DOHH2 (cell line): ENCODE measurements around the gene ZBTB12.

Experiments
- H3F3A ChIP-seq: fragments of 200-600 bp; sonication (generic), shearing (Covaris generic); 2 replicates; pipeline ENCODE4 v1.6.0; 2016; ENCODE audit warnings: antibody characterized with exemption, mild to moderate bottlenecking; ENCODE audit not compliant: control insufficient read depth, insufficient read depth
- H3K27ac ChIP-seq: fragments of 200-600 bp; sonication (generic); 2 replicates; pipeline ENCODE4 v1.5.1; 2014; ENCODE audit warnings: low read depth, mild to moderate bottlenecking, low read length, moderate library complexity
- H3K27me3 ChIP-seq: fragments of 200-600 bp; sonication (generic); 2 replicates; pipeline ENCODE4 v1.6.1; 2014; ENCODE audit warnings: mild to moderate bottlenecking, low read length, mixed read lengths; ENCODE audit not compliant: control insufficient read depth
- H3K36me3 ChIP-seq: fragments of 200-600 bp; sonication (generic); 2 replicates; pipeline ENCODE4 v1.6.1; 2014; ENCODE audit warnings: mild to moderate bottlenecking, low read length, moderate library complexity, mixed read lengths; ENCODE audit not compliant: control insufficient read depth
- H3K4me1 ChIP-seq: fragments of 200-600 bp; sonication (generic); 2 replicates; pipeline ENCODE4 v1.6.1; 2014; ENCODE audit warnings: mild to moderate bottlenecking, low read length, mixed read lengths; ENCODE audit not compliant: control insufficient read depth
- H3K4me2 ChIP-seq: fragments of 200-600 bp; sonication (generic); 2 replicates; pipeline ENCODE4 v1.6.0; 2014; ENCODE audit warnings: mild to moderate bottlenecking, low read length, moderate library complexity
- H3K4me3 ChIP-seq: fragments of 200-600 bp; sonication (generic); 2 replicates; pipeline ENCODE4 v1.5.1; 2014; ENCODE audit warnings: mild to moderate bottlenecking, low read length, mixed read lengths
- H3K79me2 ChIP-seq: fragments of 200-600 bp; sonication (generic); 2 replicates; pipeline ENCODE4 v1.6.1; 2014; ENCODE audit warnings: mild to moderate bottlenecking, low read length, mixed read lengths; ENCODE audit not compliant: control insufficient read depth
- H3K9me2 ChIP-seq: fragments of 200-600 bp; sonication (generic); replicated peaks from 2 replicates; pipeline ENCODE4 v1.6.1; 2014; ENCODE audit warnings: mild to moderate bottlenecking, low read length, mixed read lengths; ENCODE audit not compliant: control insufficient read depth
- H3K9me3 ChIP-seq: fragments of 200-600 bp; sonication (generic); 2 replicates; pipeline ENCODE4 v1.6.1; 2014; ENCODE audit warnings: antibody characterized with exemption, low read length, mixed read lengths; ENCODE audit not compliant: control insufficient read depth, insufficient read depth
- H4K20me1 ChIP-seq: fragments of 200-600 bp; sonication (generic); 2 replicates; pipeline ENCODE4 v1.6.0; 2014; ENCODE audit warnings: low read depth, mild to moderate bottlenecking, antibody characterized with exemption, low read length, moderate library complexity; ENCODE audit not compliant: control insufficient read depth, insufficient read depth
- CTCF ChIP-seq: fragments of 200-600 bp; sonication (generic); IDR thresholded peaks from one replicate; pipeline ENCODE4 v1.5.1; 2014; ENCODE audit warnings: antibody characterized with exemption, mild to moderate bottlenecking, low read depth, low read length; ENCODE audit not compliant: poor library complexity, severe bottlenecking
- EZH2phosphoT487 ChIP-seq: fragments of 200-600 bp; sonication (generic); IDR thresholded peaks from 2 replicates; pipeline ENCODE4 v1.6.1; 2017; ENCODE audit warnings: borderline replicate concordance, mild to moderate bottlenecking, antibody characterized with exemption, low read length, moderate library complexity, mixed read lengths

ZBTB12 gene

GRCh38 chr6:31889331-31889972, 12.4 kb downstream of the ZBTB12 start:
- peaks cover 78% of the 10 kb centered on the region for H3K36me3 ChIP-seq

DNA sequence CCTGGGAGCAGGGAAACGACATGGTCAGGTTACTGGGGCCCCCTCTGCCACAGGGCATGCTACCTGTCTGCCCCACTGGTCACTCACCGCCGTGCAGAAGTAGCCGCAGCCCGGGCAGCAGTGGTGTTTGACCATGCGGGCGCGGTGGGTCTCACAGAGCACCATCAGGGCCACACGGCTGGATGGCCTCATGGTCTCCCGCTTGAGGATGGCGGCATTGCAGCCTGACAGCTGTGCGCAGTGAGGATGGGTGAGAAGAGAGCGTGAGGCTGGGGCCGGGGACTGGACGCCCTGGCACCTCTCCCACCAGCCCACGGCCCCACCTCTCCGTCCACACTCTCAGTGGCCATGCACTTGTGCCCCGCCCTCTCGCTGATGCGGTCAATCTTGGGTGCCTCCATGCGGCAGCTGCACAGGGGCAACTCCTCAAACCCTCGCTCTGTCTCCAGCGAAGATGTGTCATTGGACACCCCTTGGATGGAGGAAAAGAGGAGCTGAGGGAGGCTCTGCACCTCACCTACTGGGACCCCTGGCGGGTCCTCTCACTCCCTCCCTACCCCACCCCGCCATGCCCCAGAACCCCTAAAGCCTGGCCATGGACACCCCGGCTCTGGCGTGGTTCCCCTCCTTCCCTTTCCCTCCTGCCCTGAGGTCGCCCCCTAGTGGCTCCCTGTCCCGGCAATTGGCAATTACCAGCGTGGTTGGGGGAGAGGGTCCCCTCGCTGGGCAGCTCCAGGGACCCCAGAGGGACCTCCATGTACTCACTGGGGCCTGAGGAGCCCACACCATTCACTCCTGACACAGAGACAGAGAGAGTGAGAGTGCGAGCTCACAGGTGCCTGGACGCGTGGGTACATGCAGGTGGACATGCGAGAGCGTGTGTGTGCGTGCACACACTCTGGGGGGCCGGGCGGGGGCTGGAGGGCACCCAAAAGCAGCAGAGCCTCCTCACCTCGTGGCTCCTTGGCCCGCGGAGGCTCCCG, 13.3 kb downstream of the ZBTB12 start:
- H3K36me3 ChIP-seq: peaks cover 81% of the 10 kb centered on the region
- H3F3A ChIP-seq: no peaks in the 10 kb centered on the region

More at GRCh38 chr6:31889331-31889972, 12.4 kb downstream of the ZBTB12 start:
- H3K4me2 ChIP-seq: no peak overlapping the region
- no peaks in the 10 kb centered on the region for H4K20me1 ChIP-seq
- H3F3A ChIP-seq: no peaks in the 10 kb centered on the region
- H3K9me3 ChIP-seq: no peaks in the 10 kb centered on the region
- no peaks in the 10 kb centered on the region for H3K27me3 ChIP-seq
- no peak overlapping the region for H3K4me3 ChIP-seq
- no peaks in the 10 kb centered on the region for H3K79me2 ChIP-seq
- no peaks in the 10 kb centered on the region for H3K4me1 ChIP-seq
- TF ChIP-seq EZH2phosphoT487 (no peak), CTCF (no peak)
- no peak overlapping the region for H3K27ac ChIP-seq
- no peaks in the 10 kb centered on the region for H3K9me2 ChIP-seq

DNA sequence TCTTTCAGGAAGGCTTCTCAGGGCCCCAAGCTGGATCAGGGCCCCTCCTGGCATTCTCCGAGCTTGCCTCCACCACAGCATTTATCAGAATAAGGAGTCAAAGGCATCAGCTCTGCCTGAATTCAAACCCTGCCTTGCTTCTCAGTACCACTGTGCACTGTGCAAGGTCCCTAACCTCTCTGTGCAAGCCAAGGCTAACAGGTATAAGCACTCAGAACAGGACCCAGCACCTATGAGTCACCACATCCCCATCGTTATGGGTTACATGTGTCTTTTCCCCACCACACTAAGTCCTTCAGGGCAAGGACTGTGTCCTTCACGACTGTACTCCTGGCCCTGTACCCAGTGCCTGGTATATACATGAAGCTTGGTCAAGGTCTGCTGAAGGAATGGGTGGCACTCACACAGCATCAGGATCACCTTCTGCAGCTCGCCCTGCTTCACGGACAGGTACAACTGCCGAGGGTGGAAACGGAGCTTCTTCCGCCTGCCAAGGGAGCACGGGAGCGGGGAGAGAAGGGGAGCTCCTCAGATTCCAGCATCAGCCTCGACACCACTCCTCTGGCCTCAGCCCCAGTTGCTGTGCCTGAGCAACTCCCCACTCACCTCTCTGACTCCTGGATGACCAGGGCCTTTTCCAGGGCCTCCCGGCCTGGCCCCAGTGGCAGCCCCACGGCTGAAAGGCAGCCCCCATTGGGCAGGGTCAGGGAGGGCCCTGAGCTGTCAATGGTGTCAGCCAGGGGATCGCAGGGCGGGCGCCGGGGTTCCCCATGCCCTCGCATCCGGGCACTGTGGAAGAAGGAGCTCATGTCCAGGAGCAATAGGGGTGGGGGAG, 14.5 kb downstream of the ZBTB12 start:
- no peak for TF ChIP-seq CTCF
- no peak for TF ChIP-seq EZH2phosphoT487
- Histone ChIP-seq H3K27me3 (no peaks in the 10 kb centered on the region), H3K4me1 (no peaks in the 10 kb centered on the region), H3K79me2 (no peaks in the 10 kb centered on the region), H3K36me3 (peaks cover 81% of the 10 kb centered on the region), H3F3A (no peaks in the 10 kb centered on the region), H3K4me3 (no peak overlapping the region), H3K27ac (no peak overlapping the region), H4K20me1 (no peaks in the 10 kb centered on the region), H3K9me2 (no peaks in the 10 kb centered on the region), H3K9me3 (no peaks in the 10 kb centered on the region), H3K4me2 (no peak overlapping the region)

More for the DNA sequence above, 13.3 kb downstream of the ZBTB12 start:
- Histone ChIP-seq H4K20me1 (no peaks in the 10 kb centered on the region), H3K4me2 (no peak overlapping the region), H3K9me3 (no peaks in the 10 kb centered on the region), H3K9me2 (no peaks in the 10 kb centered on the region), H3K27ac (no peak overlapping the region), H3K4me3 (no peak overlapping the region), H3K79me2 (no peaks in the 10 kb centered on the region), H3K27me3 (no peaks in the 10 kb centered on the region), H3K4me1 (no peaks in the 10 kb centered on the region)
- TF ChIP-seq EZH2phosphoT487: no peak
- peak; percentile 97 for TF ChIP-seq CTCF
